Left forelimb (tissue), 1 donor: ENCODE data around the gene COA8.
A peak's percentile ranks its signal among the peaks of the same experiment; 100 is the strongest.

ENCODE experiments used
- DNase-seq: peaks from one replicate; pipeline ENCODE4 v3.0.0-alpha.2; 2018; ENCODE audit warnings: low spot score

Gene COA8, protein sequence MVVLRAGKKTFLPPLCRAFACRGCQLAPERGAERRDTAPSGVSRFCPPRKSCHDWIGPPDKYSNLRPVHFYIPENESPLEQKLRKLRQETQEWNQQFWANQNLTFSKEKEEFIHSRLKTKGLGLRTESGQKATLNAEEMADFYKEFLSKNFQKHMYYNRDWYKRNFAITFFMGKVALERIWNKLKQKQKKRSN

DNA sequence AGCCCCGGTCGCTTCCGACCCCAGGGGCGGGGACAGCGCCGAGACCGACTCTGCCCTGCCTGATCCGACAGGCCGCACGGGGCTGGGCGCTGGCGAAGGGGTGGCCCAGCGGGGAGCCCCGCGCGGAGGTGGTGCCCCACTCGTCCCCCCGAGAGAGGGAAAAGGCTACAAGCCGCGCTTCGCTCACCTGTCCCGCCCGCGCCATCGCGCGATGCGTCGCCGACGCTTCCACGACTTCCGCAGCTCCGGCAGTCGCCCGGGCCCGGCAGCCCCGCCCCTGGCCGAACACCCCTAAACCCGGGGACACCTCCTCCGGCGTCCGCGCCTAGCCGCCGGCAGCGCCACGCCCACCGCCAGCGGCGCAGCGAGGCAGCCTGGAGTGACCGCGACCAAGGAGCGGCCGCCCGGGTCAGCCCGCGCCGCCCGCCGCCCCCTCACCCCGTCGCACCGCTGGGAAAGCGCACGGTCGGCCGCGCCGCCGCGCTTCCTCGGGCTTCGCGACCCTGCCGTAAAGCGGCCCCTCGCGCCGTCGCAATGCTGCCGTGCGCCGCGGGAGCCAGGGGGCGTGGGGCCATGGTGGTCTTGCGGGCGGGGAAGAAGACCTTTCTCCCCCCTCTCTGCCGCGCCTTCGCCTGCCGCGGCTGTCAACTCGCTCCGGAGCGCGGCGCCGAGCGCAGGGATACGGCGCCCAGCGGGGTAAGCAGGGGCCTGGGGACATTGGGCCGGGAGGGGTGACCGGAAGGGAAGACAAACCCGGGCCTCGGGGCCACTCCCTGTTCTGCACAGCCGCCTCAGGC is at the start of gene COA8, which contains the start of gene BAG5:
COA8 (plus strand) TSS at position 532 of the 797 bp plus-strand sequence; CDS start at position 574, 42 bp downstream.
BAG5 (minus strand) TSS at position 229 of the 797 bp plus-strand sequence. CDS start 1,493 bp downstream, outside the sequence.
- DNase-seq, result peak; percentile 94

DNA sequence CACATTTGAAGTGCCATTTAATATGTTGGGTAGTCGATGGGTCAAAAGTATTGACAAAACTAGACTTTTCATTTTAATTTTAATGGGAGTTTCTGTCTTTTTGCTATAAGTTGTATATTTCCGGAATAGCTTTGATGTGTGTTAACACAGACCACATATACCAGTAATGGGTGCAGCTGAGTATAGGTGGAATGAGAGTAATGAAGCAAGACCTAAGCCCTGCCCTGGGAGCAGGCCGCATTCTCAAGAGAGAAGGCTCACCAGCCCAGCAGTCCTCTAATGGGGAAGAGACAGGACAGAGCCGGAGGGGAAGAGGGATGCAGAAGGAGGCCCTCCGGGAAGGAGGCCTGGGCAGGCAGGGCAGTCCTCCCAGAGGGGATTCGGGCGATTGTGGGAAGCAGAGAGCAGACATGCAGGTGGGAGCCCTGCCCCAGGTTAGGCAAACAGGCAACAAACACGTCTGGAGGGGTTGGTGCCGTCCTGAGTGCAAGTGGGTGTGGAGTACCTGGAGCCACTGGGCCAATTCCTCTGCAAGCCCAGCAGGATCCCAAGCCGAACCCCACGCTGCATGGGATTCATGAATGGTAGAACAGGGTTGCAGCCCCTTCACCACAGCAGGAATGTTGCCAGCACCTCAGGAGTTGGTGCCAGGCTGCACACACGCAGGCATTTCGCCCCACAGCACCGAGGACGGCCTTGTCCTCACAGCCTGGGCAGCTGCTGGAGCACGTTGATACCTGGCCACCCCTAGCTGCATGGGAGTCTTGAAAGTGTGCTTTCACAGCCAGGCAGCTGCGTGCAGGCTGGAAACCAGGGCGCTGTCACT is 48.0 kb upstream of the COA8 start:
- DNase-seq, result no peak

DNA sequence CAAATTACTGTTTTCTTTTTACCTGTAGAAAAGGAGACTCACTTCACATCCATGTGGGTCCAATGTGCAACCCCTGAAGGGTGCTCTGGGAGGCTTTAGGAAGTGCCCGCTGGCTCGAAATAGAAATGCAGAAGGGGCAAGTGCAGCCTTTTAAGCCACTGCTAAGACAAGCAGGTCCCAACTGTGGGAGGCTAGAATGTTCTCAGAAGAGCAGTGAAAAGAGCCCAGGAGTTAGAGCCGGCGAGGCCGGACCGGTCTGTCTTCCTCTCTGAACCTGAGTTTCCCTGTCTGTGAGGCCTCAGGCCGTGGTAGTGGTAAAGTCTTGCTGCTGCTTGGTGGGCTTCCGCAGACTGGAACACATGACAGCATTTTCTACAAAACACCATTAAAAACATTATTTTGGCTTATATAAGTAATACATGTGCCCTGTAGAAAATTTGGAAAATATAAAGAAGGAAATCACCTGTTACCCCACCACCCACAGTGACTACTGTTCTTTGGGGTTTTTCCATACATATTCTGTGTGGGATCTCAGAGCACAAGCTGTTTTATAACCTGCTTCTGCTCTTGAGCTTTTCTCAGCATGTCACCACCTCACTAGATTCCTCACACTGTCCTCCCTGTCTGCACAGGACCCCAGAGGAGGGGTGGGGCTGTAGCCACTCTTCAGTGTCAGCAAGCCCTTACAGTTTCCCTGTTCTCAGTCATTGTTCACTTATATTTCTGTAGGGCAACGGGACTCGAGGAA is 46.2 kb upstream of the COA8 start:
- peak; percentile 55 for DNase-seq

DNA sequence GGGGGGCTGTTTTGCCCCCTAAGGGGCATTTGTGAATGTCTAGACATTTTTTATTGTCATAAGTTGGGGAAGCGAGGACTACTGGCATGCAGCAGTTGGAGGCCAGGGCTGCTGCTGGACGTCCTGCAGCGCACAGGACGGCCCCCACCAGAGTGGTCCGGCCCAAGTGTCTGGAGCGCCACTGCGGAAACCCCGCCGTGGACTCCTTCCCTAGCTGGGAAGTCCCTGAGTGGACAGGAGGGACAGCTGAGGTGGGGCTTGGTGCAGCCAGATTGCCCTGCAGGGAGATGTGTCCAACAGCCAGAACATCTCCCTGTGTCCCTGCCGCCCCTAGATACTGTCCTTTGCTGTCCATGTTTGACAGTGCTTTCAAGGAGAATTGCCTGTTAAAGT is 45.6 kb upstream of the COA8 start:
- peak; percentile 62 for DNase-seq

DNA sequence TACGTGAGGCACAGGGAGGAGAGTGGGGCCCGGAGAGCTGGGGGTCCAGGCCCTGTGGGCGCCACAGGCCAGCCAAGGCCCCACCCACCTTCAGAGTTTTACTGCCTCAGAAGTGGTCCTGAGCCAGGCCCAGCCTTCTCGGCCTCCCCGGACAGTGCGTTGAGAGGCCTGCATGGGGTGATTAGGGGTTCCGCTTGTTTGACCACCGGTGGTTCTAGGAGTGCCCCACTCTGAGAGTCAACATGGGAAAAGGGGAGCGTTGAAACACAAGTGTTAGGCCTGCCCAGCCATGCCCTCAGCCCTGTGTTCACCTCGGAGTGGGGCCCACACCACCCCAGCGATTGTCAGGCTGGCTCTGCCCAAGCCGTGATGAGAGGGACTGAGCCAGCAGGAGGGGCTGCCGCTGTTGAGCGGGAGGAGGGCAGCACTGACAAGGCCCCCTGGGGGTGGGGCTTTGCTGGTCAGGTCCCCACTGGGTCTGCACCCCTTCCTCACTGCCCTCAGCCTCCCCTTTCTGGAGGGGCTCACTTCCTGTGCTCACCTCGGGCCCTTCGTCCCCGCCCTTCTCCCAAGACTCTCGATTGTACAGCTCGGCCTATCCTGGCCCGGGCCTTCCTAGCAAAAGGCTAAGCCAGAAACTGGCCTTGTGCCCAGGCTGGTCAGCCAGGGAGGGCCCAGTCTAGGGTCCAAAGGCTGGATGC is 44.9 kb upstream of the COA8 start:
- peak; percentile 66 for DNase-seq

DNA sequence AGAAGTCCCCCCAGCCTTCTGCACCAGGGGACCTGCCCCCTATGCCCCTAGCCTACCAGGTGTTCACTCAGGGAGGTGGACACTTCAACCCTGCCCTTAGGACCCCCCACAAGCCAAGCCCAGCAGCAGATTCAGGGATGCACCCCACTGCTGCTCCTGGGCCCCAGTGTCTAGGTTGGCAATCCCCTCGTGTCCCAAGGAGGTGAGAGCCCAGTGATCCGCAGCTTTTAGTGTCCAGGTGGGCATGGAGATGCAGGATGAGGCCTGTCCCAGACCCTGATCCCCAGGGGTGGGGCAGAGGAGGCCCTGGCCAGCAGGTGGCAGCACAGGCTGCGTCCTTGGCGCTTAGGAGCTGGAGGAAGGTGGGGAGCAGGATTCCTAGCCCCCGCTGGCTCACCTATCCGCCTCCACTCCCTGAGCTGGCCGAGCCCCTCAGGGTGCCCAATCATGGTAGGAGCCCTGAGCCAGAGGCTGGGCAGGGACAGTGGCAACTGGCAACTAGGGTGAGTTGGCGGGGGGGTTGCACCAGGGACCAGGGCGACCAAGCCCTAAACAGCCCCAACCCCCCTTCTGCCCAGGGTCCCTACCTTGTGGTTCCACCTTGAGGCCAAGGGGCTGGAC is 44.2 kb upstream of the COA8 start:
- DNase-seq, result peak; percentile 72

DNA sequence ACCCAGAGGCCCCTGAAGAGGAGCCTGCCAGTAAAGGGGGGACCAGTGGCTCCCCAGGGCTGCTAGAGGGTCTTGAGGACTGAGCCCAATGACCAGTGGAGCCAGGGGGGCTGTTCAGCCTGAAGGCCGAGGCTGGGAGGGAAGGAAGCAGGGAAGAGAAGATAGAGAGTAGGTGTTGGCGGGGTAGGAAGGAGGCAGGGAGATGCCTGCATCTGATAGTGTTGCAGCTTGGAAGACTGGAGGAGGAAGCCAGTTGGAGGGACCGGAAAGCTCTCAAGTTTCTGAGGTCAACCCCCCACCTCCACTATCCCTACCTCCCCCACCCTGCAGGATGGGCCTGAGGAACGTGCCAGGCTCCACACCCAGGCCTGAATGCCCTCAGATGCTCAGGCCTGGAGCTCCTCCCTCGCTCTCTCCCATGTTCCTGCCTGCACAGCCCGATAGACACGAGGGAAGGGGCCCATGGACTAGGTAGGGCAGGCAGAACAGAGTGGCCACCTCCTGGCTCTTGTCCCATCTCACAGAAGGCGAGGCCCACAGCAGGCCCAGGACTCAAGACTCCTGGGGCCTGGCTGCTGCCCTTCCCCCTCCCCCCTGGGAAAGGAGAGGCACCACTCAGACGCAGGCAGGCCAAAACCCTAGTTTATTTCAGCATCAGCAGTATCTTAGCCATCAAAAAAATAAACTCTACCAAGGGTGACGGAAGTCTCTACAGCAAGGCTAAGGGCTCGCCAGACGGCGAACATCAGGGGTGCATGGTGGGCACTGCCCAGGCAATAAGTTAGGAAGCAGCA is 43.5 kb upstream of the COA8 start:
- DNase-seq, result peak; percentile 61

DNA sequence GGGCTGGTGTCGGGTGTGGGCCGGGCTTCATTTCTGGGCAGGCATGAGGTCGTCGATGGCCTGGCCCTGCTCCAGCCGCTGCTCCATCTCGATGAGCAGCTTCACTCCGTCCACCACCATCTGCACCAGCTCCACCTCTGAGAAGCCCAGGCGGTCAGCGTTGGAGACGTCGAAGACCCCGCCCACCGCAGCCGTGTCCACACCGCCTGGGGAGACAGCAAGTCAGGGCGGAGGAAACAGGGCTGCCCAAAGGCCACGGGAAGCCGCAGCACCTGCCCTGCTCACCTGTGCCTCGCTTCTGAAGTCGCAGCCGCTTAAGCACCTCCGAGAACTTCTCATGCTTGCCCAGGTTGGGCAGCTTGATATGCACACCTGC is 42.9 kb upstream of the COA8 start:
- peak; percentile 63 for DNase-seq

DNA sequence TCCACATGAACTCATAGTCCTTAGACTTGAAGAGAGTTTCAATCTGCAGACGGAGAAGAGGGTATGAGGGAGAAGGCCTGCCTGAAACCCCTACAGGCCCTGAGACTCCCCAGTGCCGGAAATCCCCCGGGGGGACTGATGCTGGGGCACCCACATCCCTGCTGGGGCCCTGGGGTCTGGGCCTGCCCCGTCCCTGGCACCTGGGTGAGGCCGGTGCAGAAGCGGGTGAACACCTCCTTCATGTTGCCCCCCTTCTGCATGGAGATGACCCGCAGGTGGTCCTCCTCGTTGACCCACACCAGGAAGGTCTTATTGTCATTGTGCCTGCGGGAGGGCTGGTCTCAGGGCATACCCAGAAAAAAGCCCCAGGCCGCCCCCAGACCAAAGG is 42.5 kb upstream of the COA8 start:
- no peak for DNase-seq

DNA sequence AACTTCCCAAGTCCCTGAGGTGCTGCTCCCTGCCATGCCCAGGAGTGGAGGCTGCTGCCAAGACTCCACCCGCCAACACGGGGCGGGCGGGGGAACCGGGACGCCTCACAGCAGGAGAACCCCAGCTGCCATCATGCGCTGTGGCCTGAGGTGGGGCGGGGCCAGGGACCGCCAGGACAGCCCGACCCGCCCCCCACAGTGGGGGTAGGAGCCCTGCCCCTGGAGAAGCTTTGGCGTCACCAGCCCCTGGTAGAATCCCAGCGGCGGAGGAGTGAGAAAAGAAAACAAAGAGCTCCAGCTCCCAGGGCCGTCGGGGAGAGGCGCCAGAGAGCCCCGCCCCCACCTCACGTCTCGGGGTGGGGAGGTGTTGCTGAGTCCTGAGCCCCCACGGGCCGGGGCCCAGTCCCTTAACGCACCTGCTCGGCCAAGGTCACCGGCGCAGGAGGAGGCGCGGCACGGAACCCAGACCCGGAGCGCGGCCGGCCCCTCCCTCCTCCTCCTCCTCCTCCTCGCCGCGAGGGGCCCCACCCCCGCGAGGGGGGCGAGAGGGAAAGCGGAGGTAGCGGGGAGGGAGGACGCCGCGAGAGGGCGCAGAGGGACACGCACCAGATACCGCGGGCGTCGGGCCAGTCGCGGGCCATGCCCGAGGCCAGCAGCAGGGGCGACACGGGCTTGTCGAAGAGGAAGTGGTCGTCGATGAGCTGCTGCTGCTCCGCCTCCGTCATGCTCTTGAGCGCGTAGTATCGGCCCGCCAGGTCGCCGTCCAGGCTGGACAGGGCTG is 41.9 kb upstream of the COA8 start:
- DNase-seq, result peak; percentile 86

DNA sequence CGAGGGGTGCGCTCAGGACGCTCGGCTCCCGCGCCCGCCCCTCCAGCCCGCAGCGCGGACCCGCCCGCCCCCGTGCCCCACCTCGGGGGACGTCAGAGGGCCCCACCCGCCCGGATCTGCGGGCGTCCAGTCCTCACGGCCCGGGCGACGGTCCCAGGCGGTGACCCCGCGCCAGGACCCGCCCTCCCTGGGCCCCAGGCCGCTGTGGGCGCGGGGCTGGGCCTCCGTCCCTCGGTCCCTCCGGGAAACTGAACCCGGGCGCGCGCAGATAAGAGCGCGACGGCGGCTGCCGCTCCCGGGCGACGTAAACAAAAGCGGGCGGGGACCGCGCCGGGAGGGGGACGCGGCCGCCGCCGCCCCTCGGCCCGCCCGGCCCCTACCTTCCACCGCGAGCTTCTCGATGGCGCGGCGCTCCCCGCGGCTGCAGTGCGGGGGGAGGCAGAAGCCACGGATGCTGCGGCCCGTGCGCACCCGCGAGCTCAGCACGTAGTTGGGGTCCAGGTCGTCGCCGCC is 41.3 kb upstream of the COA8 start:
- DNase-seq, result no peak

DNA sequence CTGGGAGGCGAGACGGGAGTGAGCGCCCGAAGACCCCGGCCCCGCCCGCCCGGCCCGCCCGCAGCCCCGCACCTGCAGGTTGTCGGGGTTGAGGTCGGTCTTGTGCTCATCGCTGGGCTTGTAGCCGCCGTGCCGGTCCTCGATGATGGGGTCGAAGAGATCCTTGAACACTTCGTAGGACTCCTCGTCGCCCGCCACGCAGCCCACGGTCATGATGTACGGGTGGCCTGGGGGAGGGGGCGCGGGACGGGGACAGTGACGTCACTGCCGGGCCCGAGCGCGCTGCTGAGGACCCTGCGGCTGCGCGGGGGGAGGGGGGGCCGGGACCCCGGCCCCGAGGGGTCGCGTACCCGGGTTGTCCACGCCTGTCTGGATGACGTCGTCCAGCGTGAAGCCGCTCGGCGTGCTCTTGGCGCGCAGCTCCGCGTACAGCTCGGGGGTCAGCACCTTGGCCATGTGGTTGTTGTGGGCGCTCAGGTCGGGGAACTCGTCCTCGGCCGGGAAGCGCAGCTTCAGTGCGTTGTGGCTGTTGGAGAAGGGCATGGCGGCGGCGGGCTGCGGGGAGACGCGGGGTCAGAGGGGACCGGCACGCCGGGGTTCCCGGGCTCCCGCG is 40.7 kb upstream of the COA8 start:
- no peak for DNase-seq

DNA sequence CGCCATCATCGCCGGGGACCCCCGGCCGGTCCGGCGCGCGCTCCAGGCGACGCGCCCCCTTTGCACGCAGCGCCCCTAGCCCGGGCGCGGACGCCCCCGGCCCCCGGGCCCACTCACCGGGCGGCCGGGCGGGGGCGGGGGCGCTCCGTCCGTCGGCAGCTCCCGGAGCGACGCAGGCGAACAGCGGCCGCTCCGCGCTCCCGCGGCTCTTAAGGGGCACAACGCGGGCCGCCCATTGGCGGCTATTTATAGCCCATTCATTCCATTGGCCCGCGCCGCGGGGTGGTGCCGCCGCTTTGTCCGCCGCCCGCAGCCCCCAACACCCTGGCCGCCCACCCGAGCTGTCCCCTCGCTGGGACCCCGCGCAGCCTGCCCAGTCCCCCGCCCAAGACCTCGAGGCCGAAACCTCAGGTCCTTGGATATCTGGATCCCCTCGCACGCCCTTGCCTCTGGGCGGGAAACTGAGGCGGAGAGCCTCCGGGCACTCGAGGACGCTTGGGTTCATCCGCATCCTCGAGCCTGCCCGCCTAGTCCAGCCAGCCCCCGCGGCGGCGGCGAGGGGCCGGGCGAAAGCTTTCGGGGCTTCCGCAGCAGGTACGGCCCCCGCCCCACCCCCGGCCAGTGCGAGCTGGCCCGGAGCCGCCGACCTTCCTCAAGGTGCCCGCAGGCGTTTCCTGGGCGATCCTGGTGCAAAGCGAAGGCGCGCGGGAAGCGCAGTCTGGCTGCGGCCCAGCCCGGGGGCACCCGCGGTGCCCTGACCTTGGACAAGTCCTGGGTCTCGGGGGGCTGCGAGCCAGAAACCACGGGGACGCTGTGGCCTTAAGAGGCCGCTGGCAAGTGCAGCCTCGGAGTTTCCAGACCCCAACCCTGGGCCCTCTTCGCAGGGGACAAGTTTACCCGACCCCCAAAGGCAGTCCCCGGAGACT is 39.8 kb upstream of the COA8 start, which contains the start of gene CKB:
CKB (minus strand) TSS at position 182 of the 926 bp plus-strand sequence. CDS start 337 bp downstream, outside the sequence.
- DNase-seq, result no peak

DNA sequence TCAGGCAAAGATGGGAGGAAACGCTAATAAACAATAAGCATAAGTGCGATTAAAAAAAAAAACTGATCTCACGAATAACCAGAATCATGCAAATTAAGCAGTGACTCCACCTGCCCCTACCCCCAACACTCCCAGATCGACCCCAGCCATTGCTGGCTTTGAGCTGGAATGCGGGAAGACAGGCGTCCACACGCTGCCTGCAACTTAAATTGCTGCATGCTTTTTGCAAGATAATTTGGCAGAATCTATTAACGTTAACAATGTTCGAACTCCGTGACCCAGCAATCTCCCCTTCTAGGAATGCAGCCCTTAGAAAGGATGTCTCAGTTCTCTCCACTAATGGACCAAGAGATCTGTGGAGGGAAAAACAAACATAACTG is 39.2 kb upstream of the COA8 start:
- no peak for DNase-seq

DNA sequence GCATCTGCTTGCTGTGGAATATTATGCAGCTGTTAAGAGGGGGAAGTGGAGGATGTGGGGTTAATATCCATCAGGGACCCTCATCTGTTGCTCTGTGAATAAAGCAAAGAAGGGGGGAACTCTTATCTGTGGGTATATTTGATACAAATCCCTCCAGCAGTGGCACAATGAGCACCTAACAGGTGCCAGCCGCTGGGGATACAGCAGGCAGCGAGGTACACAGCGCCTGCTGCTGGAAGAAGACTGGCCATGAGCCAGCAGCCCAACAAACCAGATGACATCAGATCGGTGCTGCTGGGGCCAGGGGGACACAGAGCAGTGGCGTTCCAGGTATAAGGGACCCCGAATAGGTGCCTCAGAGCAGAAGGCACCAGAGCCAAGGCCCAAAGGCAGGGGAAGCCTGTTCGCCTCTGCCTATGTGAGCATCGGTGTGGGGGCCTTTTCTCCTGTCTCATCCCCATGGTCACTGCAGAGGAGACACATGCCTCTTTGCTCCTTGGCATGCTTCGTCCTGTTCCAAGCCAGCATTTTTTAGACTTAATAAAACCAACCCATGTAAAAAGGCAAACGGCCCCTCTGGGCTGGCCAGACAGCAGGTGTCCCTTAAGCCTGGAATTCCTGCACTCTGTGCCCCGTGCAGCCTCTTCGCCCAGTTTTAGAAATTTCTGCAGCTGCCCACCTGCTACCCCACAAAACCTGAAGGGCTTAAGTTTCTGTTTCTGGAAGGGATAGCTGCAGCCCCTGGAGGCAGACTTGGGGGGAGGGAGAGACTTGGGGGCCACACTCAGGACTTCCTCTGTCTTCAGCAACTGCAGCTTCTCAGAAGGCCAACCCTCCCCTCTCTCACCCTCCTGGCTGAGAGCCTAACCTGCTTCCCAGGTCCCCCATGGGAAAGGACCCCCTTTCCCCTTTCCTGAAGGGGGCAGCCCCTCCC is 38.5 kb upstream of the COA8 start:
- no peak for DNase-seq
